GM13976 (cell line): ENCODE data around the gene CMTM7.

Experiments used
- DNase-seq: peaks from one replicate; pipeline ENCODE4 v3.0.0; 2012; ENCODE audit warnings: low spot score
- CTCF ChIP-seq: IDR thresholded peaks from 2 replicates; pipeline ENCODE4 v1.5.1; 2012; ENCODE audit warnings: borderline replicate concordance, mild to moderate bottlenecking; ENCODE audit not compliant: insufficient read depth; ENCODE audit errors: extremely low read depth, missing control alignments, control extremely low read depth
- in situ Hi-C: fragments of 300-500 bp; cut with MboI; formaldehyde crosslinking; loops from one replicate; pipeline ENCODE4 v1.12.0; 2022; ENCODE audit warnings: low sequenced_read_pairs, mixed read lengths, inconsistent platforms; ENCODE audit not compliant: unreplicated experiment

CMTM7 gene

DNA sequence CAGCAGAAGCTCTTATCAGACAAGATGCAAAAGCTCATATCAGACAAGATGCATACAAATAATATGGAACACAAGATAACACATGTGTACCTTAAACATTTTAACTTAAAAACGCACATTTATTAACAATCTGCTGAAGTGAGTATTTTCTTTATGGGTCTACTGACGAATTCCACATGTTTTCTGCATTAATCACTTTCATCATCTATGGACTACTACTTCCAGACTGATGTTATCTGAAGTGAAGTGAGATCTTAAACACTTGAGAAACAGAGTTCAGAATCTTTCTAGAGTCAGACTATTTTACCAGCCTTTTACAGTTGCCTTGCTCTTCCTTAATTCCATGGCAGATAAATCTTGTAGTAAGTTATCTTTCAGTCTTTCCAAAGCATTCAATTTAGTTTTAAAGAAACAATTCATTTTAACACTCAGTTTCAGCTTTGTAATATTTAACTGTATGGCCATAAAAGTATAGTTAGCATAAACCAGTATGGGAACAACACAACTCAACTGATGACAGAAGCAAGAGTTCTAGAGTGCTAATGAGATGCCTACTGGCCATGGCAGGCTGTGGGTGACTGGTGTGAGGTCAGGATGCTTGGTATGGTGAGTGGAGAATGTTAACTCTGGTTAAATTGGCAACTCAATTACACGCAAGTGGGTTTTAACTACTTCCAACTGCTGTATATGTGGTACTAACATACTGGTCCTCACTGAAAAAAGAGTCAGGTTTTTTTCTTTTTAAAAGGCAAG lies 101.2 kb downstream of the CMTM7 start:
- in situ Hi-C loops: no loop called here
- DNase-seq: no peak
- TF ChIP-seq CTCF: no peak

DNA sequence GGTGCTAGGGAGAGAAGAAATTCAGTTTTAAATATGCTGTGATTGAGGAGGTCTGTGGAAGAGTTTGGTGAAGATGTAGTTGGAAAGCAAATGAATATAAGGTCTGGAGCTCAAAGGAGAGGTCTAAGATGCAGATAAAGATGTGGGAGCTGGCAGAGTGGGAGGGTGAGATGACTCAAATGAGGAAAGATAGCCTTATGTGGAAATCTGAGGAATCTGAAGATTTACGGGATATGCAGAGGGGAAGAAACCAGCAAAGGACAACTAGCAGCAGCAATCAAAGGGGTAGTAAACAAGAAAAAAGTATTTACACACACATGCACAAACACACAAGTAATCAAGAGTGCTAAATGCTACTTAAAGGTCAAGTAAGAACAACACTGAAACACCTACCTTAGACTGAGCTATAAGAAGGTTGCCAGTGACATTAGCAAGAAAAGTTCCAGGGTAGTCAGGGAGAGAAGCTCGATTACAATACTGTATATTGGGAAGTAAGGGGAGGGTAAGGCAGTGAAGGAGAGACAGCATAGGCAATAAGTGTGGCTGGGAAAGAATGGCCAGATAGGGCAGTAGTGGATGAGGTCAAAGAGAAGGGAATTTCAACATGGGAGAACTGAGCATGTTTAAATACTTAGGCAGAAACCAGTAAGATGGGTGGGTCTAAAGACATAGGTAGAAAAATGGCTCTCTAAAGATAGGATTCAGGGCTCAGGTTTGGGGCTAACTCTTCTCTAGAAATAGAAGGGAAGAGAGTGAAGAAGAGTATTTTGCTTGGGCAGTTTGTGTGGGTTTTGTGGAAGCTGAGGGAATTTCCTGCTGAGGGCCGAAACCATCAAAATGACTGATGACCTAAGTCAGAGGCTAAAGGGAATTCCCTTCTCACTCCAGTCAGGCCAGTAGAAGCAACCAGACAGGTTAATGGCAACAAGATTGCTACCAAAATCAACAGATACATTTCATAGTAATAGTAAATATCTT lies 102.1 kb downstream of the CMTM7 start:
- no peak for TF ChIP-seq CTCF
- peak; percentile 64 for DNase-seq
- in situ Hi-C loops: no loop called here

- no peak for TF ChIP-seq CTCF
- in situ Hi-C loops: no loop called here
- DNase-seq: no peak
Observed at GRCh38 chr3:32495085-32495484, 103.4 kb downstream of the CMTM7 start.

DNA sequence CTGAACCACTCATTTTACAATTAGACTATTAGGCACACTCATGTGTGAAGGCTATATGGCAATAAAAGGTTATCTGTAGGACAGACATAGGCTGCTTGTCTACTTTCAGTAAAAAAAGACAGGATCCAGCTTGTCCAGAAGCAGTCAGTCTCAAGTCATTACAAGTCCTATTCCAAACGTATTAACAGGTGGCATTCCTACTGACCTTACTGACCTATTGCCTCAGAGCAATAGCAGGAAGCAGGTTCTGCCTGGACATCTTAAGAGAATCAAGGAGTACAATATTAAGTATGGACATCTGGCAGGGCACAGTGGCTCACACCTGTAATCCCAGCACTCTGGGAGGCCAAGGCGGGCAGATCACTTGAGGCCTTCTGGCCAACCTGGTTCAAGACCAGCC lies 104.0 kb downstream of the CMTM7 start:
- in situ Hi-C loops: no loop called here
- DNase-seq: no peak
- TF ChIP-seq CTCF: no peak

GRCh38 chr3:32498252-32498651 lies 106.6 kb downstream of the CMTM7 start:
- DNase-seq: no peak
- in situ Hi-C loops: no loop called here
- no peak for TF ChIP-seq CTCF

DNA sequence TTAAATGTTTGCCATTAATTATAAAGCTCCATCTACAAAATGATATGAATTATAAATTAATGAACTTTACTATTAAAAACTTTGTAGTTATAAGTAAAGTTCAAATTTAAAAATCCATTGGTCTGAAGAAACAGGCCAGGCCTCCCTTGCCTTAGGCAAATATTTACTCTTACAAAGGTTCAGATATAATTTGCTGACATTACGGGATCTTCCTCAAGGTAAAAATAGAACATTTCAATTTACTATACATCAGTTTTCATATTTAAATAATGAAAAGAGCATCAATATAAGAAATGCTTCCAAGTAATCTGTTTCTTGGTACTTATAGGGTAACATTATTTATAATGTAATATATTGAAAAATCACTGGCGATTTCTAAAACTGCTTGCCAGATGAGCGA lies 107.3 kb downstream of the CMTM7 start:
- no peak for DNase-seq
- no peak for TF ChIP-seq CTCF
- in situ Hi-C loops: no loop called here
